MM.1S (cell line): ENCODE results near the gene CCDC172.

Source experiments
- DNase-seq: peaks from one replicate; pipeline ENCODE4 v3.0.0-alpha.2; 2015
- H2AFZ ChIP-seq: fragments of 300-600 bp; sonication (generic); 2 replicates; pipeline ENCODE4 v1.6.0; 2016; ENCODE audit warnings: antibody characterized with exemption, low read length
- H3F3A ChIP-seq: fragments of 300-600 bp; sonication (generic); 2 replicates; pipeline ENCODE4 v1.6.1; 2016; ENCODE audit warnings: mild to moderate bottlenecking, antibody characterized with exemption, low read length, moderate library complexity, mixed read lengths; ENCODE audit not compliant: insufficient read depth
- H3K27ac ChIP-seq: fragments of 300-600 bp; sonication (generic); 2 replicates; pipeline ENCODE4 v1.5.1; 2016; ENCODE audit warnings: mild to moderate bottlenecking, low read length
- H3K27me3 ChIP-seq: fragments of 300-600 bp; sonication (generic); replicated peaks from 2 replicates; pipeline ENCODE4 v1.6.0; 2016; ENCODE audit warnings: low read length; ENCODE audit not compliant: insufficient read depth
- H3K36me3 ChIP-seq: fragments of 300-600 bp; sonication (generic); replicated peaks from 2 replicates; pipeline ENCODE4 v1.6.1; 2016; ENCODE audit warnings: mild to moderate bottlenecking, low read length, mixed read lengths; ENCODE audit not compliant: insufficient read depth
- H3K4me1 ChIP-seq: fragments of 300-600 bp; sonication (generic); 2 replicates; pipeline ENCODE4 v1.6.1; 2016; ENCODE audit warnings: low read length, mixed read lengths
- H3K4me2 ChIP-seq: fragments of 300-600 bp; sonication (generic); 2 replicates; pipeline ENCODE4 v1.6.0; 2016; ENCODE audit warnings: low read depth, low read length
- H3K4me3 ChIP-seq: fragments of 300-600 bp; sonication (generic); 2 replicates; pipeline ENCODE4 v1.5.1; 2016; ENCODE audit warnings: low read length, mixed read lengths
- H3K79me2 ChIP-seq: fragments of 300-600 bp; sonication (generic); 2 replicates; pipeline ENCODE4 v1.6.1; 2016; ENCODE audit warnings: mixed run types, low read length, mixed read lengths
- H3K9ac ChIP-seq: fragments of 300-600 bp; sonication (generic); 2 replicates; pipeline ENCODE4 v1.6.1; 2016; ENCODE audit warnings: low read length, mixed read lengths
- H3K9me2 ChIP-seq: fragments of 300-600 bp; sonication (generic); replicated peaks from 2 replicates; pipeline ENCODE4 v1.6.1; 2016; ENCODE audit warnings: mild to moderate bottlenecking, low read length, mixed read lengths; ENCODE audit not compliant: insufficient read depth
- H3K9me3 ChIP-seq: fragments of 300-600 bp; sonication (generic); replicated peaks from 2 replicates; pipeline ENCODE4 v1.6.1; 2016; ENCODE audit warnings: mild to moderate bottlenecking, low read length, mixed read lengths; ENCODE audit not compliant: insufficient read depth
- H4K20me1 ChIP-seq: fragments of 300-600 bp; sonication (generic); 2 replicates; pipeline ENCODE4 v1.6.1; 2016; ENCODE audit warnings: mild to moderate bottlenecking, low read length, moderate library complexity, mixed read lengths; ENCODE audit not compliant: insufficient read depth
- EZH2 ChIP-seq: fragments of 300-600 bp; sonication (generic); optimal IDR thresholded peaks from 2 replicates; pipeline ENCODE3; 2017; ENCODE audit warnings: low read depth, mild to moderate bottlenecking, antibody characterized with exemption, low read length, mixed read lengths
- EZH2phosphoT487 ChIP-seq: fragments of 300-600 bp; sonication (generic); IDR thresholded peaks from 2 replicates; pipeline ENCODE4 v1.6.1; 2018; ENCODE audit warnings: antibody characterized with exemption, low read length
- TF ChIP-seq, protein P1 (sequence below): fragments of 300-600 bp; sonication (generic); IDR thresholded peaks from 2 replicates; pipeline ENCODE4 v1.5.1; 2016; ENCODE audit warnings: antibody characterized with exemption, low read length, mixed read lengths

The CCDC172 gene

DNA sequence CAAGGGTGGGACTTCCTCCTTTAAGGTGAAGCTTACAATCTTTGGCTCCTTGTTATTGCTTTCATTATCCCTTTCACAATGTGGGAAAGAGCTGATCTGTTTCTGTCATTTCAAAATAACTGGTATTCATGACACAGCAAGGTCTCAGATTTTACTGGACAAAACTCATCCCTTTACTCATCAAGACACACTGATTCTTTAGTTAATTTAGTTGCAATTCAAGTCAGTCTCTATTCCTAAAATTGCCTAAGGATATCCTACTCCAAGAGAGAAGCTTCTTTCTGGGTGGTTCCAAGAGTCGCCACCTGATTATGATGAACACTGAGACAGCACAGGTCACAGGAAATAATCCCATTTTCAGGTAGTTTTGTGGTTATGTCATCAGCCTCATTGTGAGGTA lies 97.6 kb downstream of the CCDC172 start:
- Histone ChIP-seq H3K9me2 (no peaks in the 10 kb centered on the region), H3K4me1 (no peaks in the 10 kb centered on the region), H3K79me2 (no peaks in the 10 kb centered on the region), H3K27me3 (no peaks in the 10 kb centered on the region), H3K4me2 (no peak overlapping the region), H3K36me3 (no peaks in the 10 kb centered on the region), H2AFZ (no peak overlapping the region), H3K9ac (no peak overlapping the region), H4K20me1 (no peaks in the 10 kb centered on the region), H3K9me3 (no peaks in the 10 kb centered on the region), H3K27ac (no peak overlapping the region), H3F3A (no peaks in the 10 kb centered on the region), H3K4me3 (no peak overlapping the region)
- DNase-seq = no peak
- TF ChIP-seq, protein P1, sequence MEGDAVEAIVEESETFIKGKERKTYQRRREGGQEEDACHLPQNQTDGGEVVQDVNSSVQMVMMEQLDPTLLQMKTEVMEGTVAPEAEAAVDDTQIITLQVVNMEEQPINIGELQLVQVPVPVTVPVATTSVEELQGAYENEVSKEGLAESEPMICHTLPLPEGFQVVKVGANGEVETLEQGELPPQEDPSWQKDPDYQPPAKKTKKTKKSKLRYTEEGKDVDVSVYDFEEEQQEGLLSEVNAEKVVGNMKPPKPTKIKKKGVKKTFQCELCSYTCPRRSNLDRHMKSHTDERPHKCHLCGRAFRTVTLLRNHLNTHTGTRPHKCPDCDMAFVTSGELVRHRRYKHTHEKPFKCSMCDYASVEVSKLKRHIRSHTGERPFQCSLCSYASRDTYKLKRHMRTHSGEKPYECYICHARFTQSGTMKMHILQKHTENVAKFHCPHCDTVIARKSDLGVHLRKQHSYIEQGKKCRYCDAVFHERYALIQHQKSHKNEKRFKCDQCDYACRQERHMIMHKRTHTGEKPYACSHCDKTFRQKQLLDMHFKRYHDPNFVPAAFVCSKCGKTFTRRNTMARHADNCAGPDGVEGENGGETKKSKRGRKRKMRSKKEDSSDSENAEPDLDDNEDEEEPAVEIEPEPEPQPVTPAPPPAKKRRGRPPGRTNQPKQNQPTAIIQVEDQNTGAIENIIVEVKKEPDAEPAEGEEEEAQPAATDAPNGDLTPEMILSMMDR = no peak
- no peak for TF ChIP-seq EZH2phosphoT487
- no peak for TF ChIP-seq EZH2

DNA sequence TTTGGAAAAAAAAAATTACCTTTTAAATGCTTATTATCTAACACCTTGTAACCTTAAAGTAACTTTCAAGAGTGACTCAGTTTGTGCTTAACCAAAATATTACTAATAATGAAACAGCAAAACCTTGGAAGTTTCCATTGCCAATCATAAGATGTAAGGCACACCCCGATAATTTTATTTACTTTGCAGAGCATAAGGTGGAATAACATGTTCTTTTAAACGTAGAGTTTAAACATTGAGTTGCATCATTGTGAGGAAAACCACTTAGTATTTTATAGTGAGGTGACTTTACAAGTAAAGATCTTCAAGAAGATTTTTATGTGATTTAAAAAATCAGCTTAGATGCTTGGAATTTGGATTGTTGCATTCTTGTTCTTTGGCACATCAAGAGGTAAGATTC lies 103.4 kb downstream of the CCDC172 start, which contains the start of gene PNLIPRP3:
PNLIPRP3 (plus strand) TSS at position 177 of the 400 bp plus-strand sequence; CDS start at position 343, 166 bp downstream.
- Histone ChIP-seq H3K79me2 (no peaks in the 10 kb centered on the region), H4K20me1 (no peaks in the 10 kb centered on the region), H3K4me1 (peaks cover 15% of the 10 kb centered on the region; the same call in 1 of the 2 replicates), H3F3A (no peaks in the 10 kb centered on the region), H3K4me2 (no peak within 1 kb of the TSS), H2AFZ (no peak within 1 kb of the TSS), H3K27ac (no peak within 1 kb of the TSS), H3K9ac (no peak within 1 kb of the TSS), H3K27me3 (no peaks in the 10 kb centered on the region), H3K4me3 (no peak within 1 kb of the TSS), H3K9me2 (no peaks in the 10 kb centered on the region), H3K9me3 (no peaks in the 10 kb centered on the region), H3K36me3 (no peaks in the 10 kb centered on the region)
- no peak for DNase-seq
- no peak for TF ChIP-seq EZH2
- TF ChIP-seq, protein P1 = no peak
- no peak for TF ChIP-seq EZH2phosphoT487

DNA sequence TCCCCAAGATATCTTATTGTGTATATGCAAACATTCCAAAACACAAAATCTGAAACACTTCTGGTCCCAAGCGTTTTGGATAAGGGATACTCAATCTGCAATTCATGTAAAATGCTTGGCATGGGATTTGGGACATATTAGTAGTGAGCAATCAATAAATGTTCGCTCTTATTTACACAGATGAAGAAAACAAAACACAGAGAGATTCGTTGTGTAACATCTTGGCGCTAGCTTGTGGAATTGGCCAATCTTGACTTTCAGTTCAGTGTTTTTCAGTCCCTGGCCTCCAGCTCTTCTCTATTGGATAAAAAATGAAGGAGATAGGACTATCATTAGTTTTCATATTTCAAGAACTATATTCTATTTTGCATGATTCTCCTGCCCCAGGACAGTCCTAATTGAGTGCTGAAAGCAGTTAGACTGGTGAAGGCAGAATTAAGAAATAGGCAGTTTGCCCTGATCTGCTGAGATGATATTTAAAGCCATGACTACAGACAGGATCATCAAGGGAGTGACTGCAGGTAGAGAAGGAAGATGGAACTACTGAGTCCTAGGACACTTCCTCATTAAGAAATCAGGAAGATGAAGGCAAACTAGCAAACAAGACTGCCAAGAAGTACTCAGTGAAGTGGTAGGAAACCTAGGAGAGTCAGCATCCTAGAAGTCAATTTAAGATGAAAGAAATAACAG lies 105.2 kb downstream of the CCDC172 start:
- no peak overlapping the region for H2AFZ ChIP-seq
- H3K9me3 ChIP-seq = no peaks in the 10 kb centered on the region
- no peak overlapping the region for H3K4me3 ChIP-seq

More for the DNA sequence above, 105.2 kb downstream of the CCDC172 start:
- no peaks in the 10 kb centered on the region for H3K36me3 ChIP-seq
- H3F3A ChIP-seq = no peaks in the 10 kb centered on the region
- DNase-seq = no peak
- TF ChIP-seq EZH2phosphoT487 (no peak), EZH2 (no peak)
- TF ChIP-seq, protein P1 = no peak
- H3K9me2 ChIP-seq = no peaks in the 10 kb centered on the region
- no peaks in the 10 kb centered on the region for H4K20me1 ChIP-seq
- H3K27me3 ChIP-seq = no peaks in the 10 kb centered on the region
- H3K4me2 ChIP-seq = no peak overlapping the region
- no peak overlapping the region for H3K27ac ChIP-seq
- H3K4me1 ChIP-seq = peaks cover 15% of the 10 kb centered on the region; the same call in 1 of the 2 replicates
- H3K9ac ChIP-seq = no peak overlapping the region
- no peaks in the 10 kb centered on the region for H3K79me2 ChIP-seq
